ENCODE measurements around the gene TDRD12.

GRCh38 chr19:32861596-32861995 is 142.0 kb downstream of the TDRD12 start:
- TF ChIP-seq, protein P1, sequence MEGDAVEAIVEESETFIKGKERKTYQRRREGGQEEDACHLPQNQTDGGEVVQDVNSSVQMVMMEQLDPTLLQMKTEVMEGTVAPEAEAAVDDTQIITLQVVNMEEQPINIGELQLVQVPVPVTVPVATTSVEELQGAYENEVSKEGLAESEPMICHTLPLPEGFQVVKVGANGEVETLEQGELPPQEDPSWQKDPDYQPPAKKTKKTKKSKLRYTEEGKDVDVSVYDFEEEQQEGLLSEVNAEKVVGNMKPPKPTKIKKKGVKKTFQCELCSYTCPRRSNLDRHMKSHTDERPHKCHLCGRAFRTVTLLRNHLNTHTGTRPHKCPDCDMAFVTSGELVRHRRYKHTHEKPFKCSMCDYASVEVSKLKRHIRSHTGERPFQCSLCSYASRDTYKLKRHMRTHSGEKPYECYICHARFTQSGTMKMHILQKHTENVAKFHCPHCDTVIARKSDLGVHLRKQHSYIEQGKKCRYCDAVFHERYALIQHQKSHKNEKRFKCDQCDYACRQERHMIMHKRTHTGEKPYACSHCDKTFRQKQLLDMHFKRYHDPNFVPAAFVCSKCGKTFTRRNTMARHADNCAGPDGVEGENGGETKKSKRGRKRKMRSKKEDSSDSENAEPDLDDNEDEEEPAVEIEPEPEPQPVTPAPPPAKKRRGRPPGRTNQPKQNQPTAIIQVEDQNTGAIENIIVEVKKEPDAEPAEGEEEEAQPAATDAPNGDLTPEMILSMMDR (optimal IDR thresholded peaks at IDR 0.05 in 1 of 3, IDR thresholded peaks at IDR 0.05 in 1 of 3, conservative IDR thresholded peaks at IDR 0.05 in 1 of 3; ENCODE audit: extremely low read depth in 1 of 3, insufficient read depth in 2 of 3, low read length in 3 of 3): no peak
- TF ChIP-seq EZH2 (IDR thresholded peaks at IDR 0.05; ENCODE audit: low read length): no peak
